Fibroblast of the aortic adventitia (primary cell): ENCODE data around the gene VAT1L. TPM values are rescaled to one million over a fixed set of nuclear protein-coding genes. Genes with fewer than 3 reads are reported as not detected.

Experiments
- DNase-seq: peaks from one replicate; pipeline ENCODE4 v3.0.0-alpha.2; 2010; ENCODE audit warnings: low read depth
- H3K4me3 ChIP-seq: 2 replicates; pipeline ENCODE4 v1.5.1; 2011; ENCODE audit warnings: low read depth, mild to moderate bottlenecking, control low read depth, low read length, moderate library complexity
- CTCF ChIP-seq: IDR thresholded peaks from 2 replicates; pipeline ENCODE4 v1.5.1; 2011; ENCODE audit warnings: mild to moderate bottlenecking, low read length, control low read depth, inconsistent platforms; ENCODE audit not compliant: insufficient read depth
- total RNA-seq: library from RNA; depleted of rRNA; stranded (reverse); fragments of >200 nt; gene quantifications from 2 replicates; pipeline ENCODE4 v1.2.3, GENCODE V29; 2012; ENCODE audit warnings: low replicate concordance

VAT1L gene
- total RNA-seq, 1 donor: 12.2 TPM

DNA sequence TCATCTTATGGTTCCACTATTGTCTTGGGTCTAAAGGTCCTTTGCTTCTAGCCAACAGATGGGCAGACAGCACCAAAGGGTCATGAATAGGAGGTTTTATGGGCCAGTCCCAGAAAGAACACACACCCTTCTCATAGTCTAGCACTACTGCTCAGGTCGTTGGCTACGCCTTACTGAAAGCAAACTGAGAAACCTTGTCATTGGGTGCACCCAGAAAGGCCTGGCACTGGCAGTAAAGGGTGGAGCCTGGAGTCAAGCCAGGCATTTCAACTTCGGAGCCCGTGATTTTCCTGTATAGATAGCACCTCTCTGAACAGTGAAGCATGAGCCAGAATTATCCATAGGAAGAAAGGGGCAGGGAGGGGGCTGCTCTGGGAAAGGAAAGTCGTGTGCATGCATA is 74.9 kb downstream of the VAT1L start:
- H3K4me3 ChIP-seq: no peak overlapping the region
- DNase-seq: no peak
- no peak for TF ChIP-seq CTCF

DNA sequence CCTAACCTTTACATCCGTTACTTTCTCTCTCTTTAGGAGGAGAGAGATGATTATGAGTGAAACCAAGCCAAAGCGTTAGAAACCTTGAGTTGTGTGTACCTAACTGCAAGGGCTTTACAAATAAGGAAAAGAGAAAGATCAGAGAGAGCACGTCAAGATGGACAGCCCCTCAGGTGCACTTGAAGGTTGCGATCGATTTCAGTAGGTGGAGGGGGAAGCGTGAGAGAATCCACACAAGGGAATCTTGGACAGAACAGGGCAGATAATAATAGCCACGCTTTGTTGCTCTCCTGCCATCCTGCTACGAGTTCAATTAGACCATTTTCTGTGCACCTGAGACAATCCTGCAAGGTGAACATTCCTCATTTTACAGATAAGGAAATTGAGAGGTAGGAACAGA is 78.4 kb downstream of the VAT1L start:
- TF ChIP-seq CTCF: no peak
- no peak overlapping the region for H3K4me3 ChIP-seq
- DNase-seq: no peak

DNA sequence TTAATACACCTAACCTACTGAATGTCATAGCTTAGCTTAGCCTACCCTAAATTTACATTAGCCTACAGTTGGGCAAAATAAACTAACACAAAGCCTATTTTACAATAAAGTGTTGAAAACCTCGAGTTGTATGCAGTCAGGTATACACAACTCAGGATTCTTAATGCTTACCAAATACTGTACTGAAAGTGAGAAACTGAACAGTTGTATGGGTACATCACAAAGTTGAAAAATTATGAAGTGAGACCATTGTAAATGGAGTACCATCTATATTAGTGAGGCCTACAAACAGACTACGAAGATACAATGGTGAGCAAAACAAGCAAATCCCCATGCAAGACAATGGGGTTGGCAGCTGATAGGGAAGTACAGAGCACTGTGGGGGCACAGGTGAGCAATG is 79.7 kb downstream of the VAT1L start:
- no peak for DNase-seq
- H3K4me3 ChIP-seq: no peak overlapping the region
- no peak for TF ChIP-seq CTCF

- no peak for DNase-seq
- TF ChIP-seq CTCF: no peak
- H3K4me3 ChIP-seq: no peak overlapping the region
Measured at GRCh38 chr16:77868478-77868877, 80.1 kb downstream of the VAT1L start.

GRCh38 chr16:77869997-77870813 is 81.8 kb downstream of the VAT1L start:
- TF ChIP-seq CTCF: no peak
- no peak overlapping the region for H3K4me3 ChIP-seq
- DNase-seq: peak; percentile 63

DNA sequence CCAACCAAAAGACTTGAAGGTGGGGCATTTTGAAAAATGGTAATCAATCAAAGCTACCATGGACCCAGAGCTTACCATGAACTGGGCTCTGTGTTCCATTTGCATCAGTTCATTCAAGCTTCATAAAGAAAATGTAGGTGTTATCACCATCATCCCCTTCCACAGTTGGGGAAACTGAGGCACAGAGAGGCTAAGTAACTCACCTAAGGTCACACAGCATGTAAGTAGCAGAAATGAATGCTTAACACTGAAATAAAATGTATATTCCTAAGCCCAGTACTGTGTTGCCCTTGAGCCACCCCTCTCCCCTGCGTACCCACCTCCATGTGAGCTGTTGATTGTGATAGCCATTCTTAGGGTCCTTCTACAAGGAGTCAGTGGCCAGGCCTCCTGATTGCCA is 83.6 kb downstream of the VAT1L start:
- no peak for TF ChIP-seq CTCF
- no peak overlapping the region for H3K4me3 ChIP-seq
- DNase-seq: no peak

- DNase-seq: peak; percentile 42
- TF ChIP-seq CTCF: no peak
Measured at GRCh38 chr16:77873066-77873465, 84.7 kb downstream of the VAT1L start.

More at GRCh38 chr16:77873066-77873465, 84.7 kb downstream of the VAT1L start:
- H3K4me3 ChIP-seq: no peak overlapping the region
